ENCODE data around the gene TMEM266.

TMEM266 gene

DNA sequence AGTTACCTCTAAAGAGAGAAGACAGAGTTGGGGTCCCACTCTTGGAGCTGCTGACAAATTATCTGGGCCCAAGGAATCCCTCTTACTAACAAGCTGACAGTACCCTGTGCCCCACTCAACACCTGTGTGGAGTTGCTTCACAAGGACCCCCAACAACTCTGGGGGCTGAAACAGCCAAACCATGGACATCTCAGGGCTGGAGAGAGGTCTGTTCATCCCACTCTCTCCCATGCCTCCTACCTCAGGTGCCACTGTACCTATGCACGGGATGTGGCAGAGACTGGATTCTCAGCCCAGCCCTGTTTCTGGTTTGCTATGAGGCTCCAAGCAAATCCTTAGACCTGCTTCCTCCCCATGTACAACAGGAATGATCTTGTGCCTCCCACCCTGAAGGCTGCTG, 149.7 kb downstream of the TMEM266 start:
- no peak for DNase-seq (ENCODE audit: low read depth)
- TF ChIP-seq, protein P1, sequence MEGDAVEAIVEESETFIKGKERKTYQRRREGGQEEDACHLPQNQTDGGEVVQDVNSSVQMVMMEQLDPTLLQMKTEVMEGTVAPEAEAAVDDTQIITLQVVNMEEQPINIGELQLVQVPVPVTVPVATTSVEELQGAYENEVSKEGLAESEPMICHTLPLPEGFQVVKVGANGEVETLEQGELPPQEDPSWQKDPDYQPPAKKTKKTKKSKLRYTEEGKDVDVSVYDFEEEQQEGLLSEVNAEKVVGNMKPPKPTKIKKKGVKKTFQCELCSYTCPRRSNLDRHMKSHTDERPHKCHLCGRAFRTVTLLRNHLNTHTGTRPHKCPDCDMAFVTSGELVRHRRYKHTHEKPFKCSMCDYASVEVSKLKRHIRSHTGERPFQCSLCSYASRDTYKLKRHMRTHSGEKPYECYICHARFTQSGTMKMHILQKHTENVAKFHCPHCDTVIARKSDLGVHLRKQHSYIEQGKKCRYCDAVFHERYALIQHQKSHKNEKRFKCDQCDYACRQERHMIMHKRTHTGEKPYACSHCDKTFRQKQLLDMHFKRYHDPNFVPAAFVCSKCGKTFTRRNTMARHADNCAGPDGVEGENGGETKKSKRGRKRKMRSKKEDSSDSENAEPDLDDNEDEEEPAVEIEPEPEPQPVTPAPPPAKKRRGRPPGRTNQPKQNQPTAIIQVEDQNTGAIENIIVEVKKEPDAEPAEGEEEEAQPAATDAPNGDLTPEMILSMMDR (IDR thresholded peaks at IDR 0.05; ENCODE audit: insufficient read depth, low read depth, low read length, missing control alignments), result no peak
- H3K4me3 ChIP-seq (ENCODE audit: low read length), result no peak overlapping the region

DNA sequence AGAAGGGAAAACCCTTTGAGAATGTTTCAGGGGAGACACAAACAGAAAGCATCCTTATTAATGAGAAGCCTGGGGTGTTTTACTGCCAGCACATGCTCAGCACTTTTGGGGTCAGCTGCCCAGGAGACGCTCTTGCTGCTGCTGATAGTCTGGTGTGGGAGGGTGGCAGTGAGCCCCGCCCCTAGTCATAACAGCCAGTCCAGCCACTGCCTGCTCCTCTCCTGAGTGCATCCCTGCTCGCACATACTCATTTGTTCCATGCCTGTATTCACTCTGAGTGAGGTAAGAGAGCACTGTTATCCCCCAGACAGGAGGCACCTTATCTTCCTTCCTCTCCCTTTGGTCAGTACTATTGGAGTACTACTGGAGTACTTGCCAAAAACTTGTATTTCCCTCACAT, 150.2 kb downstream of the TMEM266 start:
- no peak for DNase-seq (ENCODE audit: low read depth)
- no peak overlapping the region for H3K4me3 ChIP-seq (ENCODE audit: low read length)
- TF ChIP-seq, protein P1 (IDR thresholded peaks at IDR 0.05; ENCODE audit: insufficient read depth, low read depth, low read length, missing control alignments), result no peak

DNA sequence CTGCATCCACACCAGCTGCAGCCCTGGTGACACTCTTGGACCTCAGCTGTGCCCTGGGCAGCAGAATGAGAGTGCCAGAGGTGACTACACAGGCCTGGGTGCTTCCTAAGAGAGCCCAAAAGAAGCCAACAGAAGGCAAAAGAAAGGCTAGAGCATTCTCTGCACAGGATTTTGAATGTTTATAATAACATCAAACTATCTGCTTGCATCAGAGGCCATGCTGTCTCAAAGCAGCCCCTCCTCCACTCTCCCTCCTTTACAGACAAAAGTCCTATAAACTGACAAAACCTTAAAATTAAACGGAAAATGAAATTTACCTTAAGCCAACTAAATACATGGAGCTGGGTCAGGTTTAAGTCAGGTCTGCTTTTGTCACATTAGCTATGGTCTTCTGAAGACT, 155.8 kb downstream of the TMEM266 start:
- H3K4me3 ChIP-seq (ENCODE audit: low read length), result no peak overlapping the region
- DNase-seq (ENCODE audit: low read depth), result no peak
- TF ChIP-seq, protein P1 (IDR thresholded peaks at IDR 0.05; ENCODE audit: insufficient read depth, low read depth, low read length, missing control alignments), result no peak

DNA sequence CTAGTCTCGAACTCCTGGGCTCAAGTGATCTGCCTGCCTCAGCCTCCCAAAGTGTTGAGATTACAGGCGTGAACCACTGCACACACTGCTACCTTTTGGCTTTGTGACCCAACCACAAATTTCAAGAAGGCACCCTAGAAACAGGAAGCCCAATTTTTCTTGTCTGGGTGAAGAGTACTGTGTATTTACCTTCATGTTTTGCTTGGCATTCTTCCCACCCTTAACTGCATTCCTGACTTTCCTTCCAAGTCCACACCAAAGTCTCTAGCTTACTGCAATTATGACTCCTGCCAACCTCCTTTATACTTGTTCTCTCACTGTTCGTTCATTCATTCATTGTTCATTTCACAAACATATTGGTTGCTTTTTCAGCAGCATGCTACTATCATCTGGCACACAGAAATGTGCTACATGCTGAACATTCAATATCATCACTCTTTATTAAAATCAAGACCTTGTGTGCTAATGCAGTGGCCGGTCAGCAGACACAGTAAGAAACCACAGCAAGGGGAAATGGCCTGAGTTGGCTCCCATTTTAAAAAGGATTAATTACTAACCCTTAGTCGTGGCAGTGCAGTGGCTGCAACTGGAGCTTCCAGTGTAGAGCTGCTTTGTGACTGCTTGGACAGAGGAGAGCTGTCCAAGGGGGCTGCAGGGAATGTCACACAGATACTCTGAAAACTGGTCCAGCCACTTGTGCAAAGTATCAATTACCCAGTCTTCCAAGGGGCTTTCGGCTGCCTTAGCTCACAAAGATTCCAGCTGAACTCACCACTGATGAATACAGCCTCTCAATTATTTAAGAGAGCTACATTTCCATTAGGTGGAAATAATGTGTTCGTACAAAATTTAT, 157.5 kb downstream of the TMEM266 start:
- no peak overlapping the region for H3K4me3 ChIP-seq (ENCODE audit: low read length)
- TF ChIP-seq, protein P1 (IDR thresholded peaks at IDR 0.05; ENCODE audit: insufficient read depth, low read depth, low read length, missing control alignments), result no peak
- peak; percentile 74 for DNase-seq (ENCODE audit: low read depth)

DNA sequence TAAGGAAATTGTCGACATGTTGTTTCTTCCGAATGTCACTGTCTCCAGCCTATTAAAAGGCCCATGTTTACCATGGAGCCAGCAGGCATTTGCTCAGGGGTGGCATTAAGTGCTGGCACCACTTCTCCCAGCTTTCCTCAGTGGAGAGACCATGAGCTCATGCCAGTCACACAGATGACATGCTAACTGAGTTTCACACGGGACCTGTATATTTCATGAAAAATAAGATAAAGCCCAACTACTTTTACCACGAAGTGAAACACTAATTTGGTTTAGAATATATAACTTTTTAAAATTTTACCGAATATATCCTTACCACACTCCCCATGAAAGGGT, 158.1 kb downstream of the TMEM266 start:
- DNase-seq (ENCODE audit: low read depth), result no peak
- no peak overlapping the region for H3K4me3 ChIP-seq (ENCODE audit: low read length)
- TF ChIP-seq, protein P1 (IDR thresholded peaks at IDR 0.05; ENCODE audit: insufficient read depth, low read depth, low read length, missing control alignments), result no peak

DNA sequence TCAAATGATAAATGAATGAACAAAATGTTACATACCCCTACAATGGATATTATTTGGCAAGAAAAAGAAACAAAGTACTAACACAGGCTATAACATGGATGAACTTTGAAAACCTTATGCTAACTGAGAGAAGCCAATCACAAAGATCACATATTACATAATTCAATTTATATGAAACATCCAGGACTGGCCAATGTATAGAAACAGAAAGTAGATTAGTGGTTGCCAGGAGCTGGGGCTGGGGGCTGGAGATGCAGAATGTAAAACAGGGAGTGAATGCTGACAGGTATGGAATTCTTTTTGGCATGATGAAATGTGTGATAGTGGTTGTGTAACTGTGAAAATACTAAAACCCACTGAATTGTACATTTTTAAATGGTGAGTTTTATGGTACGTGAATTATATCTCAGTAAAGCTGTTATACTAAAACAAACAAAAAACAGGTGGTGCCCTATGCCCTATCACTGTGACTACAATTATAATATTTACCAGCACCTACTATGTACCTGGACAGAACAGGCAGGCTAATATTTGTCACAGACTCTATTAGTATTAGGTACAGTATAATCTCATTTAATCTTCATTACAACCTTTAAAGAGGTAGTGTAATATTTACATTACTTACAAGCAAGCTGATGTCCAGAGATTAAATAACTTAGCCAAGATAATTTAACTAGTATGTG, 161.4 kb downstream of the TMEM266 start:
- DNase-seq (ENCODE audit: low read depth), result no peak
- TF ChIP-seq, protein P1 (IDR thresholded peaks at IDR 0.05; ENCODE audit: insufficient read depth, low read depth, low read length, missing control alignments), result no peak
- H3K4me3 ChIP-seq (ENCODE audit: low read length), result no peak overlapping the region
